ENCODE data around the gene DGKE.

GRCh38 chr17:56834380-56835263 lies 671 bp downstream of the DGKE start:
- TF ChIP-seq CTCF (IDR thresholded peaks at IDR 0.05): no peak
- TF ChIP-seq HMGXB4 (CRISPR knock-in tag; IDR thresholded peaks at IDR 0.05): peak; percentile 59
- TF ChIP-seq ZNF512 (CRISPR knock-in tag; IDR thresholded peaks at IDR 0.05; ENCODE audit: borderline replicate concordance): no peak
- no peak for TF ChIP-seq NR3C1 (CRISPR knock-in tag; conservative IDR thresholded peaks at IDR 0.05; ENCODE audit: low read depth)
- peak; percentile 74 for TF ChIP-seq ZBTB21 (CRISPR knock-in tag; IDR thresholded peaks at IDR 0.05; ENCODE audit: borderline replicate concordance)
- TF ChIP-seq CREB1 (CRISPR knock-in tag; IDR thresholded peaks at IDR 0.05): 0 out of 2 replicates have a peak, but pooled peaks have one; percentile 31
- no peak for TF ChIP-seq TCF7 (CRISPR knock-in tag; IDR thresholded peaks at IDR 0.05; ENCODE audit: low read depth)
- no peak for TF ChIP-seq TEAD4 (CRISPR knock-in tag; IDR thresholded peaks at IDR 0.05)

Data from WTC11 (cell line).